Endothelial cell of umbilical vein (primary cell): ENCODE measurements around the gene PSD2. TPM values are rescaled to one million over a fixed set of nuclear protein-coding genes. Genes with fewer than 3 reads are reported as not detected.

Experiments used
- BruUV-seq: library from RNA; stranded (reverse); fragments of 400-500 nt; replicated peaks from 2 replicates; lab custom pipeline; 2021; lab: Mats Ljungman, UMichigan
- CTCF ChIA-PET: fragments of 300-600, 350-600 bp; sonication (Branson Sonifier 250); formaldehyde crosslinking; loops from one replicate; lab custom pipeline; 2021; ENCODE audit warnings: antibody characterized with exemption, inconsistent platforms; lab: Charles Lee
- POLR2A ChIA-PET: fragments of 300-600, 350-600 bp; sonication (Branson Sonifier 250); formaldehyde crosslinking; loops from one replicate; lab custom pipeline; 2021; ENCODE audit warnings: antibody characterized with exemption, inconsistent platforms; lab: Charles Lee
- DNase-seq: peaks from one replicate; pipeline ENCODE4 v3.0.0-alpha.2; 2011; ENCODE audit warnings: low read depth, low spot score
- FAIRE-seq: peaks from 2 replicates; lab custom pipeline; 2011; peaks lifted over from hg19 to GRCh38; lab: Jason Lieb, UNC
- H2AFZ ChIP-seq: 2 replicates; pipeline ENCODE4 v1.6.0; 2012; ENCODE audit warnings: low read depth, low read length, control low read depth, inconsistent platforms
- H3K27ac ChIP-seq: 2 replicates; pipeline ENCODE4 v1.5.1; 2011; ENCODE audit warnings: low read depth, mild to moderate bottlenecking, control low read depth, low read length, moderate library complexity; ENCODE audit not compliant: insufficient read depth
- H3K27me3 ChIP-seq, 2 experiments: 2 replicates each; pipeline versions ENCODE4 v1.6.0 to v1.6.1; 2011; ENCODE audit warnings: low read length in 2 of 2, mixed read lengths in 1 of 2; ENCODE audit not compliant: control insufficient read depth in 2 of 2, insufficient read depth in 2 of 2
- H3K36me3 ChIP-seq, 2 experiments: 2 replicates in 1 of 2; 3 replicates in 1 of 2; pipeline ENCODE4 v1.5.1; 2011; ENCODE audit warnings: low read length in 2 of 2, mild to moderate bottlenecking in 1 of 2, moderate library complexity in 1 of 2; ENCODE audit not compliant: control insufficient read depth in 2 of 2, insufficient read depth in 2 of 2; ENCODE audit errors: extremely low read depth in 1 of 2
- H3K4me1 ChIP-seq: 3 replicates; pipeline ENCODE4 v1.5.1; 2011; ENCODE audit warnings: mild to moderate bottlenecking, low read length; ENCODE audit not compliant: control insufficient read depth, insufficient read depth; ENCODE audit errors: extremely low read depth
- H3K4me2 ChIP-seq: 2 replicates; pipeline ENCODE4 v1.6.1; 2011; ENCODE audit warnings: low read length, control low read depth, mixed read lengths; ENCODE audit not compliant: insufficient read depth
- H3K4me3 ChIP-seq, 3 experiments: fragments of 200-600 bp in 1 of 3; sonication (generic), shearing (Covaris generic) in 1 of 3; replicated peaks in 1 of 3; 2 replicates each; pipeline ENCODE4 v1.5.1; 2011 to 2016; ENCODE audit warnings: control low read depth in 3 of 3, low read length in 3 of 3, mild to moderate bottlenecking in 2 of 3, inconsistent platforms in 1 of 3, low read depth in 1 of 3, moderate library complexity in 1 of 3; ENCODE audit not compliant: insufficient read depth in 1 of 3
- H3K79me2 ChIP-seq: 2 replicates; pipeline ENCODE4 v1.6.0; 2012; ENCODE audit warnings: low read length, inconsistent platforms; ENCODE audit not compliant: control insufficient read depth, insufficient read depth
- H3K9ac ChIP-seq: replicated peaks from 2 replicates; pipeline ENCODE3; 2011; ENCODE audit warnings: low read length, control low read depth; ENCODE audit not compliant: insufficient read depth; ENCODE audit errors: extremely low read depth
- H3K9me1 ChIP-seq: replicated peaks from 3 replicates; pipeline ENCODE4 v1.6.0; 2011; ENCODE audit warnings: mild to moderate bottlenecking, low read length; ENCODE audit not compliant: control insufficient read depth, insufficient read depth; ENCODE audit errors: extremely low read depth
- H3K9me3 ChIP-seq: replicated peaks from 2 replicates; pipeline ENCODE4 v1.5.1; 2012; ENCODE audit warnings: low read length, inconsistent platforms; ENCODE audit not compliant: control insufficient read depth, insufficient read depth
- H4K20me1 ChIP-seq: replicated peaks from 2 replicates; pipeline ENCODE3; 2011; ENCODE audit warnings: mild to moderate bottlenecking, low read length; ENCODE audit not compliant: control insufficient read depth, insufficient read depth; ENCODE audit errors: extremely low read depth
- CTCF ChIP-seq, 2 donors: IDR thresholded peaks; 1 replicate in 1 of 2; 2 replicates in 1 of 2; pipeline ENCODE4 v1.5.1; 2011; ENCODE audit warnings: low read length in 2 of 2, mild to moderate bottlenecking in 2 of 2, moderate library complexity in 2 of 2, control low read depth in 1 of 2, inconsistent platforms in 1 of 2, low read depth in 1 of 2; ENCODE audit not compliant: insufficient read depth in 1 of 2; ENCODE audit errors: extremely low read depth in 1 of 2
- EZH2 ChIP-seq: IDR thresholded peaks from 2 replicates; pipeline ENCODE4 v1.6.1; 2012; ENCODE audit warnings: borderline replicate concordance, low read depth, mild to moderate bottlenecking, moderate library complexity, low read length, inconsistent platforms; ENCODE audit not compliant: severe bottlenecking
- POLR2AphosphoS5 ChIP-seq: IDR thresholded peaks from 2 replicates; pipeline ENCODE4 v1.6.1; 2012; ENCODE audit warnings: low read depth, mild to moderate bottlenecking, control low read depth, low read length, moderate library complexity; ENCODE audit not compliant: insufficient read depth
- dilution Hi-C: fragments of 300-500 bp; cut with MboI; formaldehyde crosslinking; loops from one replicate; pipeline ENCODE4 v1.15.0; 2019; ENCODE audit warnings: low sequenced_read_pairs; ENCODE audit not compliant: extremely low pct_ligation_motif_present
- intact Hi-C: fragments of 100-400 bp; cut with micrococcal nuclease; formaldehyde crosslinking; loops from one replicate; pipeline ENCODE4 v1.10.0; 2022
- polyA plus RNA-seq, 4 experiments: library from polyadenylated mRNA; depleted of rRNA in 3 of 4; stranded (reverse) in 3 of 4; unstranded in 1 of 4; fragments of >200 nt; gene quantifications; 2 replicates each; pipeline versions ENCODE4 v1.2.1 to v1.2.3, GENCODE V29; 2011 to 2012; ENCODE audit warnings: missing spikeins in 1 of 4
- total RNA-seq: library from RNA; stranded (reverse); gene quantifications from 2 replicates; pipeline ENCODE4 v1.2.3, GENCODE V29; 2021

PSD2 gene
- total and polyA plus RNA-seq, 2 donors (not counting 3 experiments of a cell fraction or from before 2014, with no cell fraction given) = not detected

DNA sequence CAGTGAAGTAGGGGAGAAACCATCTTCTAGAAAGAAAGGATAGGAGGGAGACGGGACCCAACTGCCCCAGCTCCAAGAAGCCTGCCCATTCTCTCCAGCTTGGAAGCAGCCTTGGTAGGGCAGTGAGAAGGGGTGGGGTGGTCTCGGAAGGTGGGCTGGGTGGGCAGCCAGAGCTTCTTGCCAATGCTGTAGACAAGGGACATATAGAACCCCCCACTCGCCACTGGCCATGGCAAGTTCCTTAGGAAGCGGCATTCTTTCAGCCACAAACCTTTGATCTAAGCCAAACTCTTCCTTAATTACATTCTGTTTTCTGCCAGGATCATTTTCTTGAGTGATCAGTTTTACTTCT lies 90.2 kb downstream of the PSD2 start:
- Histone ChIP-seq H3K27me3 (peaks cover 5 to 12% of the 10 kb centered on the region in 2 experiments), H4K20me1 (no peaks in the 10 kb centered on the region), H3K9ac (no peak overlapping the region), H3K4me2 (no peak overlapping the region), H3K36me3 (no peaks in the 10 kb centered on the region), H3K4me3 (no peak overlapping the region), H3K9me3 (no peaks in the 10 kb centered on the region), H3K79me2 (no peaks in the 10 kb centered on the region), H3K9me1 (no peaks in the 10 kb centered on the region), H2AFZ (no peak overlapping the region), H3K27ac (no peak overlapping the region), H3K4me1 (no peaks in the 10 kb centered on the region)
- BruUV-seq = no TSS peak
- no peak for FAIRE-seq
- dilution Hi-C loops = no loop called here
- TF ChIP-seq POLR2AphosphoS5 = no peak
- no peak for TF ChIP-seq CTCF (IDR thresholded peaks at IDR 0.05; ENCODE audit: extremely low read depth in 1 of 2, insufficient read depth in 1 of 2, low read depth in 1 of 2, low read length in 2 of 2)
- POLR2A ChIA-PET = no interaction called here
- no peak for DNase-seq
- intact Hi-C loops = no loop called here
- CTCF ChIA-PET = interaction anchor here (2.2 kb wide), 1 partner anchor 98 kb away, joined by 7 read pairs; no protein-coding TSS in a partner anchor

DNA sequence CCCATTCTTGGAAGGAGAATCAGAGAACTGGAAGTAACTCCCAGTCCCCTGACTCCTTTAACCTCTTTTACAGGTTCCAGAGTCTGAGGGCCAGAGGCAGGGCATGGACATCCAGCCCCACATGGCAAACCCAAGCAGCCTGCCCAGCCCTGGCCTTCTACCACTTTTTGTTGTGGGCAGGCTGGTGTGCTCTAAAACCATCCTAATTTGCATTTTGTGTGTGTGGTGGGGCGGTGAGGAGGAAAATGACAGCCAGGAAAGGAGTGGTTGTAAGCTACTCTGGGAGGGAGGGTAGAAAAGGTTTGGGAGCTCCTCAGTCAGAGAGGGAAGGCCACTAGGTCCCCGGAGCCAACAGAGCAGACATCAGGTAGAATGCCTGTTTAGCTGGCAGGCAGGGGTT lies 90.6 kb downstream of the PSD2 start:
- no peaks in the 10 kb centered on the region for H3K79me2 ChIP-seq
- intact Hi-C loops (no loop called here), dilution Hi-C loops (no loop called here)
- no peak overlapping the region for H2AFZ ChIP-seq
- no peak for TF ChIP-seq EZH2
- DNase-seq (no peak), FAIRE-seq (no peak)
- no peaks in the 10 kb centered on the region for H3K36me3 ChIP-seq
- H3K9ac ChIP-seq = no peak overlapping the region
- no peaks in the 10 kb centered on the region for H3K4me1 ChIP-seq
- no peaks in the 10 kb centered on the region for H3K9me3 ChIP-seq
- no peaks in the 10 kb centered on the region for H4K20me1 ChIP-seq
- H3K9me1 ChIP-seq = no peaks in the 10 kb centered on the region
- no TSS peak for BruUV-seq
- ChIA-PET CTCF (interaction anchor here (2.2 kb wide), 1 partner anchor 99 kb away, joined by 7 read pairs; no protein-coding TSS in a partner anchor), POLR2A (no interaction called here)
- no peak overlapping the region for H3K4me2 ChIP-seq
- no peak overlapping the region for H3K27ac ChIP-seq
- H3K27me3 ChIP-seq = peaks cover 5 to 12% of the 10 kb centered on the region in 2 experiments
- no peak overlapping the region for H3K4me3 ChIP-seq
